ENCODE data around the gene TNPO3.
"Not testable (repeated sequence)": the region's sequence is repeated elsewhere in the genome, so short reads cannot be mapped to it uniquely, and the experiment has no call there.

TNPO3 gene

DNA sequence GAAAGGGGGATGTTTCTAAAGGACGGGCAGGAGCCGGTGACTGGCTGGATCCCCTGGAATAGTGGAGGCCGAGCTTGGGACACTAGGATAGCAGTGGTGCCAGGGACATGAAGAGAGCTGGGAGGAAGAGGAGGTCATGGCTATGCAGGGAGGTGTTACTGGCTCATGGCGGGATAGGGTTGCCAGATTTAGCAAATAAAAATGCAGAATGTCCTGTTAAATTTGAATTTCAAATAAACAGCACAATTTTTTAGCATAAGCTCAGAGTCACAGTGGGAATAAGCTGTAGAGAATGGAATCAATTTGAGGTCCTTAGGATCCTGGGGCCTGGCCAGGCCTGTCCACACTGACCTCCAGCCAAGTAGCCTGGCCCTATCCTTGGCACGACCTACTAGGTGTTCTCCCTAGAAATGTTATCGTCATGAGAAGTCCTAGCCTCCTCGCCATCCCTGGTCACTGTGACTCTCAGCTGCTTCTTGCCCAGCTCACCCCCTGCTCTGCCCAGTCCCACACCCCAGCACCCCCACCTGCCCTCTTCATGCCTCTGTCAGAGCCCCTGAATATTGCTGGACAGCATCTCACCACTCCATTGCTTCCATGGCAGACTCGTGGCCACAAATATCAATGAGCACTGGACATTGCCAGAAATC lies 136.8 kb downstream of the TNPO3 start:
- DNase-seq: no peak

DNA sequence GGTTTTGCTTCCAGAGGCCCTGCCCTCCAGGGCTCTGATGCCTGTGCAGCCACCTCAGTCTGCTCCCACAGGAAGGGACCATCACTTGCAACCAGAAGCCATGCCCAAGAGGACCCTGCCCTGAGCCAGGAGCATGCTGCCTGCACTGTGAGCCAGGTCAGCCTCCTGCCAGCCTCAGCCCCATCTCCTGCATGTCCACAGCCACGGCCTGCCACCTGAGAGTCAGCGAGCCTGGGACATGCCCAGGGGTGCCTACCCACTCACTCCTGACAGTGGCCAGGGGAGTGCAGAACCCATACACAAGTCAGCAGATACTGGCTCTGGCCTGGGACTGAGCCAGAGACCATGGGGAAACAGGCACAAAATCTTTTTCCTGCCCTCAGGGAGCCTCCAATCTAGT lies 137.8 kb downstream of the TNPO3 start:
- no peak for DNase-seq

DNA sequence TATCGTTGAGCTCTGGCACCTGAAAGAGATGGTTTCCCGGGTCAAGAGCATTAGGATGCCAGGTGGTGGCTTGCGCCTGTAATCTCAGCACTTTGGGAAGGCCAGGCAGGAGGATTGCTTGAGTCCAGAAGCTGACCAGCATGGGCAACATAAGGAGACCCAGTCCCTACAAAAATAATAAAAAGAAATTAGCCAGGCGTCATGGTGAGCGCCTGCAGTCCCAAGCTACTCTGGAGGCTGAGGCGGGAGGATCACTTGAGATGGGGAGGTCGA lies 138.3 kb downstream of the TNPO3 start:
- no peak for DNase-seq

DNA sequence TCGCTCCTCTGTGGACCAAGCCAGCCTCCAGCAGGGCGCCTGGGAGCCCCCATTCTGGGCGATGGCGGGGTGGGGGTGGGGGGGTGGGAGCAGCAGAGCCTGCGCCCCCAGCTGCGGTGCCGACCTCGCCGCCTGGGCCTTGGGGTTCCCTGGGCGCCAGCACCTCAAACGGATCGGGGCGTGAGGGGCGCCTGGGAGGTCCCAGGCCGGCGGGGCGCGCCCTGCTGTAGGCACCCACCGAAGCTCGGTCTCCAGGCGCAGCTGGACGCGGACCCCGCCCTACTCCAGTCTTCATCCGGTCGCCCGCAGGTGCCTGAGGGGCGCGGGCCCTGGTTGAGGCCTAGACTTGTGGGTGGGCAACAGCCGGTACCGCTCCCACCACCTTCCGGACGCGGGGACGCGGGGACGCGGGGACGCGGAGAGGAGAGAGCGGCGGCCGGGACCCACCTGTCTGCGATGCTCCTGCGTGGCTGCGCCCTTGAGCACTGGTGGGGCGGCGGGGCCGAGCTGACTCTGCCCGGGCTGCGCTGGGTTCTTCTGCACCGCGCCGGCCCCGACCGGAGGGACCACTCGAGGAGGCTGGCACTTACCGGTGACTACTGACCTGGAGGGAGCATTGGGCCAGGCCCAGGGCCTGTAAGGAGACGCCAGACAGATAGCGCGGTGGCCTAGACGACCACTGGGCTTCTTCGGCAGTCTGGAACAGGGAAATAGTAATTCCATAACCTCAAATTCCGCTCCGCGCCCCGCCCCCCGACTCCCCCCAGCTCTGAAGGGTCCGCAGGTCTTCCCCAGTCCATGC lies 138.9 kb downstream of the TNPO3 start:
- no peak for DNase-seq

DNA sequence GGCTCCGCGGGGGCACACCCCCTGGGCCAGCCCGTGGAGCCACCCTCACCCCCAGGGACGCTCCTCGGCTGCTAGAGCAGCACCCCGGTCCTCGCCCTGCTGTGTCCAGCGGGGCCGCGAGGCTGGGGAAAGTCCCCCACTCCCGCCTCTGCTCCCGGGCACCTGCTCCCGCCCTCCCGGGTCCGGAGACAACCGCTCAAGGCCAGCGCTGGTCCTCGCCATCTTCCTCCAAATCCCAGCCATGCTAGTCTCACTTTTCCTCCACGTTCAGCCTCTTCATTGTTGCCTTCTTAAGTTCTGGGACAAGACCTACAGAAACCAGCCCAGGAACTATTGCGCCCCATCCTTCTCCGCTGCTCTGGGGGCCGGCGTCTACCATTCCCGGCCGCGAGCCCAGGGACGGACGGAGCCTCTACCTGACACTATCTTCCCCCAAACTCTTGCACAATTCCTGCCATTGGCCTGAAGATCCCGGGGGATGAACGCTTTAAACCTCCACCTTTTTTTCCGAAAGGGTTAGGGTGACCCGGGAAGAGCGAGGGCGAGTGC lies 139.6 kb downstream of the TNPO3 start:
- DNase-seq: no peak

DNA sequence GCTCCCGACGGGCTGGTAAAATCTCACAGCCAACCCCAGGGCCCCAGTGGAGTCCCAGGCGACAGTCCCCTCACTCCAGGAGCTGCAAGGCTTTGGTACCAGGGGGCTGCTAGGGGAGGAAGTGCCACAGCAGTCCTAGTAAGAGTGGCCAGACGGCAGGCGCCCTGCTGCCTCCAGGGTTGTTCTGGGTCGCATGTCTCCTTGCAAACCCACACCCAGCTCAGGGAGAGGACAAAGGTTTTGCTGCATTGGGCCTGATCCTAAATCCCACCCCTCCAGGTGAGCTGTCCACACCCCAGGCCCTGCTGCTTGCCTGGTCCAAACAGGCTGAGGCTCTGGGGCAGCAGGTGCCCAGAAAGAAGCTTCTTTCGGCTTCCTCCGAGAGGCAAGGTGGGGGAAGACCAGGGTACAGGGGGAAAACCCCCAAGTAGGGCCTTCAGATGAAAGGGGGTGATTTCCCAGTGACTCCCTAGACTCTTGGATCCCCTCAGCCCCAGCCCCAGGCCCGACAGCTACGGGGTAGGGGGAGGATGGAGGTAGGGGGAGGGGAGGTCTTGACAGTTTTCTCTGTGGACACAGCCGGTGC lies 140.3 kb downstream of the TNPO3 start:
- DNase-seq: no peak

DNA sequence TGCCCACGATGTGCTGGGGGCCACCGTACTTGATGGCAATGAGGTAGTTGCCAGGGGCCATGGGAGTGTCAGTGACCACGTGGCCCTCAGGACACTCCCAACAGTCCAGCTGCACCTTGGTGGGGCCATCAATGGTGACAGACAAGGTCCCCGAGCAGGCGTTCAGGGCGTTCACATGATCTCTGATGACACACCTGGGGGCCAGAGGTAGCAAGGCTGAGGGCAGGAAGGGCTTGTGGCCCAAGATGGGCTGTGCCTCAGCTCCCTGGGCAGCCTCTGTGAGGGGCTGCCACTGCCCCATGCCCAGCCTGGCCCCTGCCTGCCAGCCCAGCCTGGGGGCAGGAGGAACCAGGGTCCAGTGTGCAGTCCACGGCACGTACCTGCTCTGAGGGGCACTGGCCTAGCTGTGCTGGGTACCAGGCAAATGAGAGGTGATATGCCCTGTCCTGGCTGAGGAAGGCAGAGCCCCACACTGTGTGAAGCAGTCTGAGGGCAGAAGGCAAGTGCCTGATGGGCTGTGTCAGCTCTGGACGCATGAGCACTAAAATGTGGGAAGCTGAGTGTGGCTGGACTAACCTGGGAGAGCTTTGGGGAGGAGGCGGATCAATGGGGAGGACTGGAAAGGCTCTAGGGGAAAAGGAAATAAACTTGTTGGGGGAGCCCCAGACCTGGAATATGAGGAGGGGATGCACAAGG lies 140.9 kb downstream of the TNPO3 start:
- DNase-seq: no peak

DNA sequence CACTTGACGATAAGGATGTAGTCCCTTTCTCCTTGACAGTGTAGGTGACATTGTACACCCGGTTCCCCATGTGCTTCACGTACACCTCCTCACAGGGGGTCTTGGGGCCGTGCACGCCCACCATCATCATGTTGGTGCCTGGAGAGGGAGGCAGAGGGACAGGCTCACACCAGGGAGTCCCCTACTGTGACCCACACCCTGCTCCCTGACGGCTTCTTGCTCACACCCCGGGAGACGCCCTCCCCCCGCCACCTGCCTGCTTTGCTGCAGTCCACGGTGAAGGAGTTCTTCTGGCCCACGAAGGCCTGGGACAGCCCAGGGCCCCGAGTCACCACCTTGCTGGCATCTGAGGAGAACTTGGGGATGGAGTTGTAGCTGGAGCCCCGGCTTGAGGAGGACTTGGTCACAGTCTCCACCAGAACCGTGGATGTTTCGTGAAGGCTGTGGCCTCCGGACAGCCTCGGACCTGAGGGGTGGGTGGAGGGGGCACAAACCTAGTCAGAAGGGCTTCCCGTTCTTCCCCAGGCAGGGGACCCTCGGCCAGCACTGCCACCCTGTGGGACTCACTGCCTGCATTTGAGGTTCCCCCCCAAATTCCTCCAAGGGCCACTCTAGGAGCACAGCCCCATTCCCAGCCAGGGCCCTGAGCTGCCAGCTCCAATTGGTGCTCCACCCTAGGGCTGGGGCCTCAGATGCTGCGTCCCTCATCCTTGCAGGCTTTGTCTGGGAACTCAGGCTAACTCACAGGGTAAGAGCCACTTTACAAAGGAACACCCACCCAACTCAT lies 142.0 kb downstream of the TNPO3 start:
- not testable (repeated sequence) for DNase-seq

DNA sequence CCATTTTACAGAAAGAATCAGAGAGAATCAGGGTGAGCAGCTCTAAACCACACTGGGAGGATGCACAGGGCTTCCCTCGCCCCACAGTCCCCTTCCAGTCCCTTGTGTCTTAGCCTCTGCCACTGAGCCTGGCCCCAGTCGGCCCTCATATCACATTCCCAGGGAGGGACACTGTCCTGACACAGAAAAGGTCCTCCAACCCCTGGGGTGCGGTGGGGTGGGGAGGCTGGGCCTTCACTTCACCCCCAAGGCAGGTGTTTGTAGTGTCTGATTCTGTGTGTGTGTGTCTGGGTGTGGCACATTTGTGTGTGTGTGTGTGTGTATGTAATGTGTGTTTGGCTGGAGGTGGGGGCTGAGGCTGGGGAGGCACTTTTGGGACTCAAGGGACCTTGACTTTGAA lies 142.6 kb downstream of the TNPO3 start:
- DNase-seq: no peak

DNA sequence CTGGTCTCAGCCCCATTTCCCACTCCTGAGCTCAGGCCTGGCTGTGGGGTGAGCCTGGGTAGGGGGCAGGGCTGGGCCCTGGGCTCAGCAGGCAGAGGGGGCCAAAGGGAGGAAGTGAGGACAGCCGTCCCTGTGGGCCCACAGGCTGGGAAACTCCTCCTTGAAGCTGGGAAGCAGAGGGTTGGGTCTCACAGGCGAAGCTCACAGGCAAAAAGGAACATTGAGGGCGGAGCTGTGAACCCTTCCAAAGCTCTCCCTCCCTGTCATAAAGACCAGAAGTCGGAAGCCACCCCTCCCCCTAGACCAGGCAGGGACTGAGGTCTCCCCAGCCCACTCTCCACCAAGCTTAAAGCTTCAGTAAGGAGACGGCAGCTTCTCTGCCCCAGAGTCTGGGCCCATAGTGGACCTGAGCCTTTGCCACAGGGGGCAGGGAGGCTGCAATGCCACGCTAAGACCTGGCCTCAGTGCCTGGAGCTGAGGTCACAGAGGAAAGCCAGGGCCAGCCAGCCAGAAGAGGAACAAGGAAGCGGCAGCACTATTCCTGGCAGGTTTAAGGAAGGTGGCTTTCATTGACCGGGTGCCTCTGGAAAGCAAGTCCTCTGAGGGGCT lies 143.4 kb downstream of the TNPO3 start:
- DNase-seq: no peak

DNA sequence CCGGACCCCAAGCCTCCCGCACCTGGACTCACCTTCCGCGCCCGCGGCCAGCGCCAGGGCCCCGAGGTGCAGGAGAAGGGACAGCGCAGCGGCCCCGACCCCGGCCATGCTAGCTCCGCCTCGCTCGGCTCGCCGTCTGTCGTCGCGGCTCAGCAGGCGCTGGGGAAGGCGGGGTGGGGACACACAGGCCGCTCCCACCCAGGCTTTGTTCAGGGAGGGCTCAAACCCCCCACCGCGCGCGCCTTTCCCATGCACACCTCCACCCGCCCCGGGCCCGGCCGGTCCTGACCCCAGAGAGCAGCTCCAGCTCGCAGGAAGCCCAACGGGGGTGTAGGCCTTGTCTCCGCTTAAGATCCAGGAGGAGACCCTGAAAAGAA lies 144.4 kb downstream of the TNPO3 start, which contains the start of gene KCP:
TSS of gene KCP (minus strand) at position 141 of the 377 bp plus-strand sequence. CDS start at position 108, 33 bp downstream.
- DNase-seq: no peak

DNA sequence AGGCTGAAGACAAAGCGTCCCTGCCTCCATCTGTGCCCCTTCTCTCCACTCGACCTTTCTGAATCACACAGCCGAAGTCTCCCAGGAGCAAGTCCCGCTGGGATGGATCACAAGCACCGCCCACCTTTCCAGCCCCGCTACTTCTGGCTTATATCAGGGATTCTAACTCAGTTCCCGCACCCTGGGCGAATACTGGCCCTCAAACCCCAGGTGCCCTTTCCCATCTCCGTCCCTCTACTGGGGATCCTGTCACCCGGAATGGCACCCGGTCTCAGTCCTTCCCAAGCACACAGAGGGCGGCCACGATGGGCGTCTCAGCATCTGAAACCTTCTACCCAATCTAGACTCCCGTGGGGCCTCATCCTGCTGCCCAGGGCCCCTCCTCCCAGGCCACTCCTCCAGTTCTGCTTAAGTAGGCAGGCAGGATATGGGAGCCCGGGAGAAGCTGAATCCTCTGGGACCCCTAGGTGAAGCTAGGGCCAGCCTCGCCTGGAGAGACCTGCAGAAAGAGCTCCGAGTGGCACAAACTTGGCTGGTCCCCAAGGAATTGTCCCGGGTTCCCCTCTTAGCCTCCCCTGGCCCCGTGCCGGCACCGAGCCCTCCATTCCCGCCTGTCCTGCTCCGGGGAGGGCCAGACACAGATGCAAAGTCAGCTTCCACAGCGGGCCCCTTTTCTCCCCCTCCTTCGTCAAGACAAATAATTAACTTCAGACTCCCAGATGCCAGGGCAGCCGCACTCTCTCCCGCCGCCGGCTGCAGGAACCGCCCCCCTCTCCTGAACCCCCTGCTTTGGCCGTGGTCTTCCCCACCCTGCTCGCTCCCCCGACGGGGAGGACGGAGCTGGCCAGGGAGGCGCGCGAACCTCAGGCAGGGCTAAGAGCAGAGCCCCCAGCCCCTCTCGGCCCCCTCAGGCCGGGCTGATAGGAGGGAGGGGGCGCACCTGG lies 145.0 kb downstream of the TNPO3 start:
- DNase-seq: peak; percentile 45

DNA sequence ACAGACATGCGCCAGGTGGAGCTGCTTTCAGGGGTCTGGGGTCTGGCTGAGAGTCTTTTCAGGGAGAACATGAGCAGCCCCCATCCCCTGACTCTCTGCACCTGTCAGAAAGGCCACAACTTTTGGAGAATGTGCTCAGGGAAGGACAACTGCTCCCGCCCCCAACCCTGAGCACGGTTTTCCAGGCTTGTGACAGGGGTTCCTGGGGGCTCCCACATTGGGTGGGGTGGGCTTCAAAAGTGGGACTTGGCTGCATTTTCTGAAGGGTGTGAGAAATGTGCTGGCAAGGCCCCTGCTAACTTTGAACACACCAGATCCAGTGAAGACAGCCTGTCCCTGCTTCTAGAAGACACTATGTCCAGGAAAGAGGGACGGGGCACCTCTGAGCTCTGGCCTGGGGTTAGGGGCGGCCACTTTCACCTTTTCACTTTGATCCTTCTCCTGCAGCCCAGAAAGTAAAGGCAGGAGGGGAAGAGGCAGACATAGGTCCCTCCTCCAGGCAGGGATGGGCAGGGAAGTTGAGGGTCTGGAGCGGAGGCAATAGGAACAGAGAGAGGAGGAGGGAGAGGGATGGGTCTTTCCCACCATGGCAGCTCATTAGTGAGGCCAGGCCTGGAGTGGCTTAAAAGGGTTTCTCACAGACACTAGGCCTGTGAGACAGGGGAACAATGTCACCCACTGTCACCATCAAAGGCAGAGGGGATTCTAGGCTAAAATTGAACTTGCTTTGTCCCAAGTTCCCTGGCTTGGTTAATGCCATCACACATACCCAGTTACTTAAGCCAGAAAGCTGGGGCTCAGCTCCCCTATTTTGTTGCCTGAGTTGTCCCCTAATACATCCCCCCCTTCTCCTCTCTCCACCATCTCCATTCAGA lies 145.9 kb downstream of the TNPO3 start:
- DNase-seq: no peak

DNA sequence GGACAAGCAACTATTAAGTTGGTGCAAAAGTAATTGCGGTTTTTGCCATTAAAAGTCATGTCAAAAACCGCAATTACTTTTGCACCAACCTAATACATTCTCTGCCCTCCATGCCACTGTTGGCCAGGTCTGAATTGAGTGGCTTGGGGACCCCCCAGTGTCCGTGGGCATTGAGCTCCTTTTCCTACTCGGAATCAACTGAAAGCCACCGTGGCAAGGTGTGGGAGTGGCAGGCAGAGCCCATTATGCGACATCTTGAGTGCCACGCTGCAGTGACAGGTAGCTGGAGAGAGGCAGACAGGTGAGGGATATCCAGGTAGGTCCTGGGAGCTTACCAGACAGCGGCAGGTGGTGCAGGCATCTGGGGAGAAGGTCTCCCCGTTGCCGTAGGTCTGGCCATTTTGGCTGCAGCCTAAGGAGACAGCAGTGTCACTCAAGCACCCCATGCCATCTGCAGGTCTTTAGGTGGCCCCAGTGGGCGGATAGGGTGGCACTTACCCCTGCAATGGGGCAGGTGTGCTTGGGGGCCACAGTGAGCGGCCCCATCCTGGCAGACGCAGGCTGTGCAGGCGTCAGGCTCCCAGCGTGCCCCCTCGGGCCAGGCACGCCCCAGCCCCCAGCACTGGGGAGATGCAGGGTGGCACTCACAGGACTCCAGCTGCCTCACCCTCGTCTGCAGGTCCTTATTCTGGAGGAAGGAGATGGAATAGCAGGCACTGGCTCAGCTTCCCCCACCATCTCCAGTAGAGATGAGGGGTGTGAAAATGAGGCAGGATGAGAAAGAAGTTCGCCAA lies 147.9 kb downstream of the TNPO3 start:
- no peak for DNase-seq

DNA sequence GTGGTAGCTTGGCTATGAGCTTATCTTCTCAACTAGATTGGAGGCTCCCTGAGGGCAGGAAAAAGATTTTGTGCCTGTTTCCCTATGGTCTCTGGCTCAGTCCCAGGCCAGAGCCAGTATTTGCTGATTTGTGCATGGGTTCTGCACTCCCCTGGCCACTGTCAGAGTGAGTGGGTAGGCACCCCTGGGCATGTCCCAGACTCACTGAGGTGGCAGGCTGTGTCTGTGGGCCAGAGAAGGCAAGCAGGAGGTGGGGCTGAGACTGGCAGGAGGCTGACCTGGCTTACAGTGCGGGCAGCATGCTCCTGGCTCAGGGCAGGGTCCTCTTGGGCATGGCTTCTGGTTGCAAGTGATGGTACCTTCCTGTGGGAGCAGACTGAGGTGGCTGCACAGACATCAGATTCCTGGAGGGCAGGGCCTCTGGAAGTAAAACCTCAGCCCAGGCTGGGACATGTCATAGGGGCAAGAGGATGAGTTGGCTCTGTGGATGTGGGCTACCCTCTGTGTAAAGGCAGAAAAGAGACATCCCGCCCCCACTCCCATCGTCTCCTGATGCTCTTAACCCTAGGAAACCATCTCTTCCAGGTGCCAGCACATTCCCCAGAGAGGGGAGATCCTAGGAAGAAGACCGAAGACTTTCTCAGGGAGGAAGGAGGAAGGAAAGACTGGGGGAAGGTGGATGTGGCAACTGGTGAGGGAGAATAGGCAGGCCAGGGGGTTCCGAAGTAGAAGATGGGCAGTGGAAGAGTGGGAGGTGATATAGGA lies 148.7 kb downstream of the TNPO3 start:
- no peak for DNase-seq

DNA sequence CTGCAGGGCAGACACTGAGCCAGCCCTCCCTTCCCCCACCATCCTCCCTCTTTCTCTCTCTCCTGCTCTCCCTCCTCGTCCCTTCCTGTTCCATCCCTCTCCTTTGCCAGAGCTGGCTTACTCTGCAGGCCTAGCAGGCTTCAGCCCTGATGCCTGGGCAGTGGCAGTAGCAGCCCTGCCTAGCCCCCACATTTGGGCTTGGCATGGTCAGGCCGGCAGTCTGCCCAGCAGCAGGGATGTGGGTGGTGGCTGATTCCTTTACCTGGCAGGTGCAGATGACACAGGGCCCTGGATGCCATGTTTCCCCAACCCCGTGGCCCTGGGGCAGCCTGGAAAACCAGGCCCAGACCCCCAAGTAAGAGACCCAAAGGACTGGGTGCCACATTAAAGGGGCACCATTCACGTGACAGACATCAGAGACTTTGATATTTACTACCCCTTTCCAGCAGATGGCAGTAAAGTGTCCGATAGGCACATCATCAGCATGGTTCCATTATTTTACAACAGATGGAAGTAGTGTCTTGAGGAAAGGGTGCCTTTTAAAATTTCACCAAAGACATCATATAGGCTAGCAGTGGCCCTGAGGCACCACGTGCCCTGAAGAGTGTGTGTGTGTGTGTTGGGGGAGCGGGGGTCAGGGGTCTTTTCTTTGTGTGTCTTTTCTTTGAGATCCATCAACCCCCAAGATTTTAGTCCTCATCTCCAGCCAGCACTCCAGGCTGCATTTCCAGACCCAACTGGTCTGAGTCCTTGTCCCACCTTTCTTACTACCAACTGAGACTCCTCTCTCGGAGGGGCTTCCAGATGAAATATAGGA lies 150.3 kb downstream of the TNPO3 start:
- peak; percentile 56 for DNase-seq

All from DMS 273 treated with DMSO at 0.1 percent for 48 hours (cell line).